ENCODE measurements around the gene FBXW12.
"Not testable (repeated sequence)": the region's sequence is repeated elsewhere in the genome, so short reads cannot be mapped to it uniquely, and the experiment has no call there.

Gene FBXW12, protein sequence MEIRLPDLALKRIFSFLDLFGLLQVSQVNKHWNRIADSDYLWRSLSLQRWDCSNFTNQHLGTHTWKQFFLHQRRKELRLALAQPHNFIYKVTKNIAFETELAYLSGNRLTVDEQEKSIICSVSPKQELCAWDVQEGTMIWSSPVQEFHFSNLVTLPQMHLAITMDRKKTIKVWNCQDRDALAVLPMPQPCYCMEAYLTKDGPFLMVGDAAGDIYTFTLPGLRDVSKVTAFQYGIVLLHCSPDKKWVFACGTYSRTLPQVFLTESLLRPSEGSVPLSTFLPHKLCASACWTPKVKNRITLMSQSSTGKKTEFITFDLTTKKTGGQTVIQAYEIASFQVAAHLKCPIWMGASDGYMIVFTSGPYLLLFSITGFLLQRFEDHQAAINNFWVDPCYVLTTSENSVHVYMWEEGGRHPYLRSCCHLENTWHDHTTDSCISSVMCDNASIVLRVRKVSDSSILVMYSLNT

DNA sequence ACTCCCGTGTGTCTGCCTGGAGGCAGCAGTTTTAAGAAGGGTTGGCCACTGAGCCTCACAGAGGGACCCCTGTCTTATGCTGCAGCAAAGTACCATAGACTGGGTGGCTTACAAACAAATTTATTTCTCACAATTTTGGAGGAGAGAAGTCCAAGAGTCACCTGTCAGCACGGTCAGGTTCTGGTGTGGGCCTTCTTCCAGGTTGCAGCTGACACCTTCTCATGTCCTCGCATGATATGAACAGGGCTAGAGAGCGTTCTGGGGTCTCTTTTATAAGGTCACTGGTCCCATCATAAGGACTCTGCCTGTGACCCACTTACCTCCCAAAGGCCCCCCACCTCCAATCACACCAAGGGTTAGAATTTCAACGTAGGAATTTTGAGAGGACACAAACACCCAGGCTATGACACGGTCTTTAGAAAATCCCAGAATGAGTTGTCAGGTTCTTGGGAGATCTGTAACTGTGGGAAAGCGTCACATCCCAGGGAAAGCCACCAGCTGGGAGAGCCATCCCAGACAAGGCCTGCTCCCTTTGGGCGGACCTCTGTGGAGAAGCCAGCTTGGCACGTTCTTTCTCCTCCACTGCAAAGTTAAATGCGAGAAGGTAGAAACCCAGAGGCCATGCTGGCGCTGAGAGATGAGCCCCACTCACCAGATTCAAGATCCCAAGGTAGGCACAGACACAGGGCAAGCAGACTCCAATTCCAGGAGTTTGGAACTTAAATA is at the start of gene FBXW12:
Gene FBXW12, plus strand, starts transcription at position 569 of the 726 bp plus-strand sequence. CDS start 549 bp downstream, outside the sequence.
- FAIRE-seq (no peak), DNase-seq (ENCODE audit: low spot score) (no peak)

DNA sequence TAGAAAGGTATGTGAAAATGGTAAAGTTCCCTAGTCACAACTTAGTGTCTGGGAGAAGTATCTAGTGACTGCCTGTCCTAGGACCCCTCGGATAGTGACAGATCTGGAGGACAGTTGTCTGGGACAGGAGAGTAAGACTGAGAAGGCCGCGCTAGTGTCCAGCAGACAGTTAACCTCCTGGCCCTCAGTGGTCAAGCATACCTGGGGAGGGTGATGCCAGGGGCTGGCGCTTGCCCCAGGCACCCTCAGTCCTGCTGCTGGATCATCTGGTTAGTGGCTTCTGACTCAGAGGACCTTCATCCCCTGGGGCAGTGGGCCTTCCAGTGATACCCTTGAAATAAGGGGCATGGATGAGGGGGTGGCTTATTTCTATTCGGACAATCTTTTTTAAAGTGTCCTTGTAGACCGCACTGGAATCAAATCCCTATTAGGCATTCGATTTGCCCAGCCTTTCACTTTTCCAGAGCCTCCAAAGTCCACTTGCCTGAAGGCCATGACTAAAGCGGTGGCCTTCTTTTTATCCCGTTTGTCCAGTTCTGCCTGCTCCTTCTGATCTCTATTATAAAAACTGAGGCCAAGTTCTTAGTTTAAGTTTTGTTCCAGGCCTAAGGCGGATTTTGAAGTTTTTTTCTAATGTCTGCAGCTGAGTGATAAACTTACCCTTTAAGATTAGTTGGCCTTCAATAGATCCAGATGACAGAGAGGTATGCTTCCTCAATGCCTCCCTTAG is 40.1 kb upstream of the FBXW12 start:
- not testable (repeated sequence) for DNase-seq (ENCODE audit: low spot score); FAIRE-seq

DNA sequence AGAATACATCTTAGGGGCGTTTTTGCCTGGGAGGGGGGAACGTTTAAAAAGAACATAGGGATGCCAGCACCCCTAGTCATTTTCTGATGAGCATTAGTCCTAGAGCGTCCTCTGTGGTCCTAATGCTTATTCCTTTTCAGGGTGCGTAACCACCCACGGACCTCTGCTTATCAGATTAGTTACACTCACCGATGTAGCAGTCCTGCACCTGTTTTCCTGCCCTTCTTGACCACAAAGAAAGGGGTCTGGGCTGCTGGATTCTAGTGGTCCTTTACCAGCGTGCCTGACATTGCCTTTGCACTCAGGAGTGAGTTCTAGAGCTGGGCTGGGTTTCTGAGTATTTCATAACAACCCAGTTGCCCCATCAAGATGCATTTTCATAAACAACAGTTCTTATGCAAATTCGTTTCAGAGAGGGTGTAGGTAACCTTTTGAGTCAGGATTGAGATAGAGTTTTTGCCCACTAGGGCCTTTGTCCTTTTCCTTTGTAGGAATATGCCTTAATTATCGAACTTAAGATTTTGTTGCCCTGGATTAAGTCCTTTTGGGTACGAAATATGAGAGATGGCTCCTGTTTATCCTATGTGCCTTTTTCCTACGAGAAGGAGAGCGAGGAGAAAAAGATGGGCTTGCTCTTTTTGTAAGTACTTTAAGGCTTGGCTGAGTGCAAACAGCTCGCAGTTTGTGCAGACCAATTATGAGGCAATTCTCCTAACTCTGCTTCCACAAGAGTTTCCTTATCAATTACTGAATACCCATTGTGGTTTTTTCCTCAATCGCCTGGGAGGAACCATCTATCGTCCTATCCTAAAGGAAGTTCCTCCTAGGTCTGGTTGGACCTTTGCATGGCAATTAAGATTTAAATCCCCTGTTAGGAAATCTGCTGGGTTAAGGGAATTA is 38.4 kb upstream of the FBXW12 start, which contains the start of gene SPINK8:
Gene SPINK8, minus strand, starts transcription at position 316 of the 900 bp plus-strand sequence. CDS start 5,320 bp downstream, outside the sequence.
- not testable (repeated sequence) for FAIRE-seq; DNase-seq (ENCODE audit: low spot score)

DNA sequence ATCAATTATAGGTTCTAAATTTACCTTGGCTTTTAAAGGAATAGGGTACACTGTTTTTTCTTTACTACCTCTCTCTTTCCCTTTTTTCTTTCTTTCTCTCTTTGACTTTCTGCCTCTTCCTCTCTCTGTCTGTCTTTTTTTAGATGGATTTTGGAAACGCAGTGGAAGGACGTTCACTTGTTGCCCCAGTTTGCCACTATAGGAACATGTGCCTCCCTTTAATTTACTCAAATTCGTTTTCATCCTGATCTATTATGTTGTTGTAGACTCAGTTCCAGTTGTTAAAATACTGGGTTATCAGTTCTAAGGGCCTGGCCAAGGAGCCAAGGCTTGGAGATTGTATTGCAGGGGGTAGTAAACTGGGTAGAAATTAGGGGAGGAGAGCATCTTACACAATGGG is 37.4 kb upstream of the FBXW12 start:
- DNase-seq (ENCODE audit: low spot score), result no peak
- no peak for FAIRE-seq

DNA sequence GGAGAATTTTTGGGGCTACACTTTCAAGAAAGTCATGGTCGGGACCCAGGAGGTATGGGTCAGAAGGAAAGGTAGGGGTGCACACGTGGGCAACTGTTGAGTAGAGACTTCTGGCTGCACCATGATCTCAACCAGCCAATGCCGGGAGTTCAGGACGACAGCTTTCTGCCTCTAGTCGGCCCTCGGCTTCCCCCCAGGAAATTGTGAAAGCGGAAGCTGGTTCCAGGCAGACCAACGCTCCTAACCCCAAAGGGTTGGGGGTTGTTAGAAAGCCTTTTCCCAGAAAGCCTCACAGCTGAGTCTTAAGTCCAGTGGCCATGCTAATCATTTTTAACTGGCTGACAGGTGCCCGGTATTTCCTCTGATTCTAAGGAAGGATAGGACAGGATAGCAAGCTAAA is 36.7 kb upstream of the FBXW12 start:
- DNase-seq (ENCODE audit: low spot score), result not testable (repeated sequence)

DNA sequence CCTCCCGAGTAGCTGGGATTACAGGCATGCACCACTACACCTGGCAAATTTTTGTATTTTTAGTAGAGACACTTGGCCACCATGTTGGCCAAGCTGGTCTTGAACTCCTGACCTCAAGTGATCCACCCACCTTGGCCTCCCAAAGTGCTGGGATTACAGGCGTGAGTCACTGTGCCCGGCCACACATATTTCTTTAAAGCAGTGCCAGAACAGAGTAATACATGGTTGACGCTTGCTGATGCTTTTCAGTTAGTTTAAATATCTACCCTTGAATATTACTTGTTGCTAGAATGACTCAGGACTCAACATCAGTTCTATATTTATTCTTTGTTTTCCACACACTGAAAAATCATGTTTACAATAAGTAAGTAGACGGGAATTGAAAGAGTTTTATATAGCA is 34.5 kb upstream of the FBXW12 start:
- FAIRE-seq, result not testable (repeated sequence)

More for the DNA sequence above, 36.7 kb upstream of the FBXW12 start:
- FAIRE-seq, result not testable (repeated sequence)

DNA sequence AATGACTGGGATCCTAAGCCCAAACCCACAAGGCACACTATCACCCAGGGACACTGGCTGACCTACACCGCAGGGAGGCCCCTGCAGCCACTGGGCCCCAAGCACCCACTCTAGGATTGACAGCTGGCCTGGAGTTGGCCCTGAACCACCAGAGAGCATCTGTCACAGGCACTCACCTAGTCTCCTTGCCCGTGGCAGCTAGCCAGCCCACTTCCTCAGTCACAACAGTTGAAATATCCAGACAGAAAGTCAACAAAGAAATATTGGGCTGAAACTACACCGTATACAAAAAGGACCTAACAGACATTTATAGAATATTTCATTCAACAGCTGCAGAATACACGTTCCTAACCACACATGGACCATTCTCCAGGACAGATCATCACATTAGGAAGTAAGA is 33.4 kb upstream of the FBXW12 start:
- FAIRE-seq, result no peak

More for the DNA sequence above, 34.5 kb upstream of the FBXW12 start:
- not testable (repeated sequence) for DNase-seq (ENCODE audit: low spot score)

DNA sequence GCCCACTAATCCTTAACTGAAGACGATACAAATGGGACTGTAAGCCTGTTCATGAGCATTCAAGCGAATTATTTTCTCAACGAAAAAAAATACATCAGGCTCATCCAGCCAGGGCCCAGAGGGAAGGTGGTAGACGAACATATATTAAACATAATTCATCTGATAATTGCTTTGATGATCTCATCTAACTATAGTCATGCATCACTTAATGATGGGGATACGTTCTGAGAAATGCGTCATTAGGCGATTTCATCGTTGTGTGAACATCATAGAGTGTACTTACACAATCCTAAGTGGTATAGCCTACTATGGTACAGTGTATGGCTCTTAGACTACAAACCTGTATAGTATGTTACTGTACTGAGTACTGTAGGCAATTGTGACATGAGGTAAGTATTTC is 28.6 kb upstream of the FBXW12 start:
- no peak for DNase-seq (ENCODE audit: low spot score)
- no peak for FAIRE-seq

More for the DNA sequence above, 33.4 kb upstream of the FBXW12 start:
- no peak for DNase-seq (ENCODE audit: low spot score)

DNA sequence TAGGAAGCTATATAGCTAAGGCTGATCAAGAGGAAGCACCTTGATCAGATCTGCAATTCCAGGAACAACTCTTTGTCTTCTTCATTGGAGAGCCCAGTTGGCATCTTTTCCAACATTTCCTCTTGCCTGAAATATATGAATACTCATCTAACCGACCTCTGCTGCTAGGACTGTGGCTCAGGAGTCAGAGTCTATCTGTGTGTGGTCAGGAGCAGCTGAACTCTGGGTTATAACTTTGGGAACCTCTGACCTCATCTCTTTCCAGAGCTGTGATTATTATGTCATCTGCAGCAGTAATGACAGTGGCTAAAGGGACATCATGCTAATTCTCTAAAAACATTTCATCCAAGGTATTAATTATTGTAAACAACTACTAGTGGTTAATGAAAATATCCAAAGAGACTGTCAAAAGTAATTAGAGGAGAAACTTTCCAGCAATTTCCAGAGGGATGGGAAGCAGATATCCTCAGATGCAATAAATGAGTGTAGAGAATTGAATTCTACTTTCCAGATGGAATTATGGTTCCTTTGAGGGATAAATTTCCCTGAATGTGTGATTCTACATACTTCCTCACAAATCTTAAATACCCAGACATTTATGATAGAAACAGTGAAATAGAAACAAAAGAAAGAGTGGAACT is 27.0 kb upstream of the FBXW12 start:
- FAIRE-seq, result no peak
- DNase-seq (ENCODE audit: low spot score), result no peak

DNA sequence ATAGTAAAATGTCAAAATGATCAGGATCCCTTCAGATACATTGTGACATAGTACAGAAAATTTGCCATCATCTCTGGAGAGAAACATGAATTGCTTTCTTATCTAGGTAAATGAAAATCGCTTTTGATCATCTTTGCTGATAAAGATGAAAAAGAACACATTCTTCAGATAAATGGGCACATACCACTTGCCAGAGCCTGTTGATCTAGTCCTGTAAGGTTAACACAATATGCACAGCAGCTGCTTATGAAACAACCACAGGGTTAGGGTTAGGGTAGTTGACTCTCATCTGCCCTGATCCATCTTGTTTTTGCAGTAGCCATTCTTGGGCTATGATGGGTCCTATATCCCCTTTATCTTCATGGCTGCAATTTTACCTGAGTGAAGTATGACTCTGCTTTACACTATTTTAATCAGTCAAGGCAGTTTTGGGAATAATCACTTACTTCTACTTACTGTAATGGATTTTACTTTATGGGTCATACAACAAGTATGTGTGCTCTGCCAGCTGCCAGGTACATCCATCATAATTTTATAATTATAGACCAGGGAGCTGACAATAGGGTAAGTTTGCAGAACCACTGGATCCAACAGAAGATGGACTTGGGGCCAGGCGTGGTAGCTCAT is 26.0 kb upstream of the FBXW12 start:
- DNase-seq (ENCODE audit: low spot score) (no peak), FAIRE-seq (peak; percentile 70)

DNA sequence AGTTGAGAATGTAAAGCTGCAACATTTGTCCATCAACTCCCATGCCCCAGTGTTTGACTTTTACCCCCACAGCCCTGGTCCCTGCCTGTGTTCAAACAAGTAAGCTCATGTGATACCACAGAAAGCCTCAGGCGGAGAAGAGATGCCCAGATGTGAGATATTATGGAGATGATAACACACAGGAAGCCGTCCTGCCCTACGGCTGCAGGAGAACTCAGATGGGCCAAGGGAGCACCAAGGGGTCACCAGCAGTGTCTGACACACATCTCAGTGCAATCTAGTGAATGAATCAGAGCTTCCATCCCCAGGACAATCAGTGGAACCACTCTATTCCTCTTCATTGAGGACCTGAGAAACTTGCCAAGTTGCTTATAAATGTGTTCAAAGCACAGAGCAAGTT is 24.5 kb upstream of the FBXW12 start:
- FAIRE-seq (peak; percentile 52), DNase-seq (ENCODE audit: low spot score) (no peak)

DNA sequence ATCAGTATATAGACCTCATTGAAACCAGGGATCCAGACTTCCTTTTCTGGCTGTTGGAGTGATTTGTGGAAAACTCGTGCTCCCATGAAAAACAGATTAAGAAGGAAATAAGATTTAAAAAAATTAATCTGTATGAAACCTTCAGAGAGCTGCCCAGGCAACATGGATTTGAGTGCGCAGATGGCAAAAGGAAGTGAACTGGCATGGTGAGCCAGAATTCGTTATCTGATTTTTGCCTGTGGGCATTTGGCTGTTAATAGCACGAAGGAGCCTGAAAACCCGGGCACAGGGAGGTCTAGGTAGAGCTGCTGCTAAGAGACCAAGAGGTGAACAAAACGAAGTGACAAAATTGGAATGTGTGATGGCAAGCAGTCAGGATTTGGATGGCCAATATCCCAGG is 19.5 kb upstream of the FBXW12 start:
- FAIRE-seq, result no peak

DNA sequence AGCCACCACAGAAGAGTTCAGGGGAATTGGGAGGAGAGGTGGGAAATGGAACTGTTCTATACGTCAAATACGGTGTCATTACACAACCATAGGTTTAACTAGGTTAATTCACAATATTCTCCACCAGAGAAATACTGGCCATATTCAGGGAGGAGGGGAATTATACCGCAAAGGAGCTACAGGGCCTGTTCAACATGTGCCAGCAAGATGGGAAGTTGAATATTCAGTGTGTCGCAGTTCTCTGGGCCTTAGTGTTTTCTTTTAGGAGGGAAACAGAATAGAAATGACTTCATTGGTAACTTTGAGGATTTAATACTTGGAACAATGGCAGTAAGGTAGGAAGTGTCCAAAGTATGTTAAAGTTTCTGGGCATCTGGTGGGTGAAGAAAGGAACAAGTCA is 18.0 kb upstream of the FBXW12 start:
- DNase-seq (ENCODE audit: low spot score) (no peak), FAIRE-seq (no peak)

More for the DNA sequence above, 19.5 kb upstream of the FBXW12 start:
- no peak for DNase-seq (ENCODE audit: low spot score)

DNA sequence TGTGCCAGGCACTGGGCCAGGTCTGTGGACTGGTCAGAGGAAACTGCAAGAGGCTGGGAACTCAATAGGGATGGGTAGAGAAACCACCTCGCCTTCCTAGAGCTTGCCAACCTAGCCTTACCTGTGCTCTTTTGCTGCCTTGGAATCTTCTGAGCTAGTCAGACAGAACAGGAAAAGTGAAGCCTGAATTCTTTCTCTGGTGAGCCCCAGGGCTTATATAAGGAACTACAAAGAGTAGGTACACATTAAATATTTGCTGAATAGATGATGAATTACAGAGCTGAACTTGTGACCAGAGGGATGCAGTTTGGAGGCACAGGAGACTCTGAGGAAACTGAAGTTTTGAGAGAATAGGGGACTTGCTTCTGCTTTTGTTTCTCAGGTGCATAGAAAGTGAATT is 15.6 kb upstream of the FBXW12 start:
- FAIRE-seq (no peak), DNase-seq (ENCODE audit: low spot score) (no peak)

DNA sequence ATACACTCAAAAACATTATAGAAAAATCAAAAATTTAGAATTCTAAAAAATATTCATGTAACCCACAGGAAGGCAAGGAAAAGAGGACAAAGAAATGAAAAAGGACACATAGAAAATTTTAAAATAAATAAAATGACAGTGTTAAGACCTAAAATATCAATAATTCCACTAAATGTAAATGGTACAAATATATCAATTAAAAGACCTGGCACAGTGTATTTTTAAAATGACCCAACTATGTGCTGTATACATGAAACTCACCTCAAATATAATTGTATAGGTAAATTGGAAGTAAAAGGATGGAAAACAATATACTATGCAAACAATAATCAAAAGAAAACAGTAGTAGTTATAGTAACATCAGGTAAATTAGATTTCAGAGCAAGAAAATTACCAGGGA is 10.1 kb upstream of the FBXW12 start:
- DNase-seq (ENCODE audit: low spot score), result no peak
- no peak for FAIRE-seq

DNA sequence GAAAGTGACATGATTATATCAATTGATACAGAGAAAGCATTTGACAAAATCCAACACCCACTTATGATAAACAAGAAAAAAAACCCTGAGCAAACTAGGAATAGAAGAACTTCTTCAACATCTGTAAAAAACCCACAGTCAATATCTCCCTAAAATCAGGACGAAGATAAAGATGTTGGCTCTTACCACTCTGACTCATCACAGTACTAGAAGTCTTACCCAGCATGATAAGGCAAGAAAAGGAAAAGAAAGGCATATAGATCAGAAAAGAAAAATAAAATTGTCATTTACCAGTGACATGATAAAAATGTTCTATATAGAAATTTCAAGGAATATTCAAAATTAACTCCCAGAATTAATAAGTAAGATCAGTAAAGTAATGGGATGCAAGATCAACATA is 7.2 kb upstream of the FBXW12 start:
- FAIRE-seq (no peak), DNase-seq (ENCODE audit: low spot score) (no peak)

DNA sequence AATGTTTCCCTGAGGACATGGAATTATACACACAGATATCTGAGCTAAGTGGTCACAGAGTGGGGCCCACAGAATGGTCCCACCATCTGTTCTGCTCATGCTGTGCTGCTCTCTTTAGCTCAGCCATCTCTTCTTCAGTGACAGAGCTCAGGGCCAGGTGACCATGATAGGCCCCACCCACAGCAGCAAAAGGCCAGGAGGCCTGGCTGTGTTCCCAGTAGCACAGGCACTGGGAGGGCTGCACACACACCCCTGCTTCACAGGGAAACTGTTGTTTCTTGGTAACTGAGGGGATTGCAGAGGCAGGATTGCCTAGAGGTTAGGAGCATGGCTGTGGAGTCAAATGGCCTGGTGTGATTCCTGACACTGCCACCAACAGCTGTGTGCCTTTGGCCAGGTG is 4.8 kb upstream of the FBXW12 start:
- DNase-seq (ENCODE audit: low spot score) (no peak), FAIRE-seq (no peak)

DNA sequence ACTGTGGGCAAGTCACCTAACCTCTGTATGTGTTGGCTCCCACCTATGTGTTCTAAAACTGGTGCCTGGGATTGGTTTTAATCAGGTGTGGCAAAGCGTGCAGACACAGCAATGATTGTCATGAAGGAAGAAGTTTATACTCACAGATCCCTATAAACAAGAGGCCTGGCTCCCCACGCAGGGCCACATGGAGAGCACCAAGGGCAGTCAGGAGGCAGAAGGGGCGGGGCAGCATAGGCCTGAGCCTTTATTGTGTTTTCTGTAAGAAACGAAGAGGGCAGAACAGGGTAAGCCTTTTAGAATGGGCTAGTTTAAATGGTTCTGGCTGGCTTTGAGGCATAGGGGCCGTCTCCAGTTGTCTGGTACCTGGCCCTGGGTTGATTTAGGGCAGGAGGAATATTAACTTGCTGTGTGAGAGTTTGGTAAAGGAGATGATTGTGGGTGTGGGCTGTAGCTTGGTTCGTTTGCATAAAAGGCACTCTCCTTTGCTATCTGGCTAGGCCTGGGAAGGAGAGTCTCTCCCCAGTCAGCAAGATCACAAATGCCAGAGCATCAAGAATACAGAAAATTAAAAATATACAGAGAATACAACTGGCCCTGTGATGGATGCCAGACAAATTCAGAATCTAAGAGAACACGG is 2.2 kb upstream of the FBXW12 start:
- FAIRE-seq, result no peak
- DNase-seq (ENCODE audit: low spot score), result no peak

DNA sequence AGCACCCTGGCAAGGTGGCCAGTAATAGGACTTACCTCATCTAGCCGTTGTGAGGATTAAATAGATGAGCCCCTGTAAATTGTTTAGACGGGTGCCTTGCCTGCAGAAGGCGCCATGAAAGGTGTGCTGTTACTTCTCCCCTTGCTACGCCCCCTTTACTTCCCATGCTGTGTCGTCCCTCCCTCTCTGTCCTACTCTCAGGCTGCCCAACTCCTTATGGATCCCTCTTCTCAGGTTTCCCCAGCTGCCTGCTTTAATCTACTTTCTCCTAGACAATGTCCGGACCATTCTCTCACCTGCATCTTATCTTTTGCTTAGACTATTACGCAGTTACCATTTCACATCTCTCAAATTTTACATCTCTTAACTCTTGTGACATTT is 1.7 kb upstream of the FBXW12 start:
- FAIRE-seq (no peak), DNase-seq (ENCODE audit: low spot score) (no peak)

Data from urothelium cell line (cell line).